ENCODE results near the gene RAD51B.
A peak's percentile ranks its signal among the peaks of the same experiment; 100 is the strongest.

Gene RAD51B

GRCh38 chr14:68528040-68528687 lies 708.6 kb downstream of the RAD51B start:
- no peak for DNase-seq (ENCODE audit: low read depth)

- no peak for DNase-seq (ENCODE audit: low read depth)
Measured at GRCh38 chr14:68530443-68530842, 710.9 kb downstream of the RAD51B start.

- no peak for DNase-seq (ENCODE audit: low read depth)
Measured at GRCh38 chr14:68532496-68532895, 712.9 kb downstream of the RAD51B start.

GRCh38 chr14:68534276-68534675 lies 714.7 kb downstream of the RAD51B start:
- no peak for DNase-seq (ENCODE audit: low read depth)

GRCh38 chr14:68535404-68536017 lies 715.9 kb downstream of the RAD51B start:
- peak; percentile 72 for DNase-seq (ENCODE audit: low read depth)

- no peak for DNase-seq (ENCODE audit: low read depth)
Measured at GRCh38 chr14:68536018-68536410, 716.4 kb downstream of the RAD51B start.

GRCh38 chr14:68538639-68539038 lies 719.1 kb downstream of the RAD51B start:
- no peak for DNase-seq (ENCODE audit: low read depth)

- no peak for DNase-seq (ENCODE audit: low read depth)
Measured at GRCh38 chr14:68539241-68539737, 719.7 kb downstream of the RAD51B start.

- DNase-seq (ENCODE audit: low read depth) = no peak
Measured at GRCh38 chr14:68539789-68540188, 720.2 kb downstream of the RAD51B start.

- no peak for DNase-seq (ENCODE audit: low read depth)
Measured at GRCh38 chr14:68541178-68541896, 721.8 kb downstream of the RAD51B start.

GRCh38 chr14:68542346-68542745 lies 722.8 kb downstream of the RAD51B start:
- no peak for DNase-seq (ENCODE audit: low read depth)

- no peak for DNase-seq (ENCODE audit: low read depth)
Measured at GRCh38 chr14:68543516-68543915, 723.9 kb downstream of the RAD51B start.

- DNase-seq (ENCODE audit: low read depth) = peak; percentile 99
Measured at GRCh38 chr14:68544081-68544892, 724.7 kb downstream of the RAD51B start.

- peak; percentile 92 for DNase-seq (ENCODE audit: low read depth)
Measured at GRCh38 chr14:68546839-68547238, 727.3 kb downstream of the RAD51B start.

GRCh38 chr14:68547305-68548193 lies 728.0 kb downstream of the RAD51B start:
- DNase-seq (ENCODE audit: low read depth) = peak; percentile 87

GRCh38 chr14:68548194-68549076 lies 728.9 kb downstream of the RAD51B start:
- peak; percentile 99 for DNase-seq (ENCODE audit: low read depth)

GRCh38 chr14:68550338-68550715 lies 730.7 kb downstream of the RAD51B start:
- DNase-seq (ENCODE audit: low read depth) = peak; percentile 81

GRCh38 chr14:68551045-68551683 lies 731.6 kb downstream of the RAD51B start:
- no peak for DNase-seq (ENCODE audit: low read depth)

- no peak for DNase-seq (ENCODE audit: low read depth)
Measured at GRCh38 chr14:68552075-68552474, 732.5 kb downstream of the RAD51B start.

GRCh38 chr14:68552602-68553001 lies 733.0 kb downstream of the RAD51B start:
- peak; percentile 59 for DNase-seq (ENCODE audit: low read depth)

Measured in iris pigment epithelial cell (primary cell).